Cardiac septum (tissue), 1 donor: Measurements from ENCODE around the gene IP6K1. TPM values are rescaled to one million over a fixed set of nuclear protein-coding genes. Genes with fewer than 3 reads are reported as not detected.
A peak's percentile ranks its signal among the peaks of the same experiment; 100 is the strongest.

ENCODE experiments used
- DNase-seq: peaks from one replicate; pipeline ENCODE4 v3.0.0-alpha.2; 2020; ENCODE audit warnings: low spot score
- intact Hi-C: fragments of 100-400 bp; cut with DNase I; formaldehyde crosslinking; loops from one replicate; pipeline ENCODE4 v1.14.0; 2022
- total RNA-seq: library from RNA; stranded (reverse); fragmentation: NEBNext Ultra II Directional; extraction: Animal tissue kit (Norgen Biotek cat#: 25700); gene quantifications from one replicate; pipeline ENCODE4 v1.2.1, GENCODE V29; 2021
- donor health status: DM: no; HTN: no; CAD: no.

IP6K1 gene
- total RNA-seq, 1 donor from 2014 or later, result 19.7 TPM

GRCh38 chr3:49729966-49730609 lies 56.3 kb downstream of the IP6K1 start:
- intact Hi-C loops, result no loop called here
- DNase-seq, result no peak

- DNase-seq, result peak; percentile 65
- intact Hi-C loops, result no loop called here
Observed at GRCh38 chr3:49727924-49728361, 58.4 kb downstream of the IP6K1 start.

- intact Hi-C loops, result no loop called here
- DNase-seq, result peak; percentile 55
Observed at GRCh38 chr3:49727154-49727923, 59.0 kb downstream of the IP6K1 start.

- intact Hi-C loops, result no loop called here
- DNase-seq, result peak; percentile 55
Observed at GRCh38 chr3:49725906-49726681, 60.2 kb downstream of the IP6K1 start.

GRCh38 chr3:49724586-49724985 lies 61.8 kb downstream of the IP6K1 start:
- intact Hi-C loops, result loop anchor here (5.0 kb wide), 1 partner anchor 63 kb away; the partner anchor contains the start of gene IP6K1
- DNase-seq, result peak; percentile 71

- peak; percentile 99 for DNase-seq
- intact Hi-C loops, result loop anchor here (5.0 kb wide), 1 partner anchor 63 kb away; the partner anchor contains the start of gene IP6K1
Observed at GRCh38 chr3:49723628-49724551, 62.5 kb downstream of the IP6K1 start, which contains the start of gene GMPPB. Gene GMPPB, minus strand, starts transcription at chr3:49723951. Its CDS starts 225 bp downstream, at chr3:49723726.

- DNase-seq, result peak; percentile 77
- intact Hi-C loops, result loop anchor here (5.0 kb wide), 1 partner anchor 64 kb away; the partner anchor contains the start of gene IP6K1
Observed at GRCh38 chr3:49723296-49723627, 63.1 kb downstream of the IP6K1 start.

GRCh38 chr3:49722896-49723295 lies 63.4 kb downstream of the IP6K1 start:
- intact Hi-C loops, result loop anchor here (5.0 kb wide), 1 partner anchor 64 kb away; the partner anchor contains the start of gene IP6K1
- DNase-seq, result peak; percentile 58

- intact Hi-C loops, result loop anchor here (5.0 kb wide), 1 partner anchor 65 kb away; the partner anchor contains the start of gene IP6K1
- DNase-seq, result peak; percentile 72
Observed at GRCh38 chr3:49721896-49722781, 64.2 kb downstream of the IP6K1 start.

- intact Hi-C loops, result loop anchor here (5.0 kb wide), 1 partner anchor 66 kb away; the partner anchor contains the start of gene IP6K1
- peak; percentile 47 for DNase-seq
Observed at GRCh38 chr3:49721596-49721895, 64.8 kb downstream of the IP6K1 start.

GRCh38 chr3:49720855-49721595 lies 65.3 kb downstream of the IP6K1 start:
- DNase-seq, result no peak
- intact Hi-C loops, result loop anchor here (5.0 kb wide), 1 partner anchor 66 kb away; the partner anchor contains the start of gene IP6K1

GRCh38 chr3:49719214-49719884 lies 67.0 kb downstream of the IP6K1 start, which contains the start of gene AMIGO3:
Gene AMIGO3, minus strand, starts transcription at chr3:49719684. Its CDS starts 219 bp downstream, at chr3:49719465.
- intact Hi-C loops, result no loop called here
- DNase-seq, result peak; percentile 97

- DNase-seq, result no peak
- intact Hi-C loops, result no loop called here
Observed at GRCh38 chr3:49718858-49719213, 67.5 kb downstream of the IP6K1 start.

GRCh38 chr3:49717959-49718857 lies 68.1 kb downstream of the IP6K1 start:
- DNase-seq, result peak; percentile 73
- intact Hi-C loops, result no loop called here

- peak; percentile 58 for DNase-seq
- intact Hi-C loops, result no loop called here
Observed at GRCh38 chr3:49717211-49717958, 69.0 kb downstream of the IP6K1 start.
